Naive thymus-derived CD4-positive, alpha-beta T cell (primary cell): Measurements from ENCODE around the gene TTR. TPM values are rescaled to one million over a fixed set of nuclear protein-coding genes. Genes with fewer than 3 reads are reported as not detected.

Source experiments
- ATAC-seq: fragments of 150-1000 bp; cut with Tn5 transposase; 2 replicates; pipeline ENCODE4 v1.10.0; 2021; ENCODE audit warnings: mild to moderate bottlenecking, moderate library complexity
- CTCF ChIA-PET: fragments of 350-600 bp; sonication (Branson Sonifier 250); formaldehyde crosslinking; loops from one replicate; lab custom pipeline; 2021; ENCODE audit warnings: antibody characterized with exemption; lab: Charles Lee
- POLR2A ChIA-PET: fragments of 350-600 bp; sonication (Branson Sonifier 250); formaldehyde crosslinking; loops from one replicate; lab custom pipeline; 2021; ENCODE audit warnings: antibody characterized with exemption, inconsistent platforms; lab: Charles Lee
- DNase-seq, 9 donors: peaks; one replicate each; pipeline versions ENCODE4 v3.0.0 to v3.0.0-alpha.2; 2020 to 2022; ENCODE audit warnings: mixed read lengths in 1 of 9
- H3K27ac ChIP-seq: one replicate; pipeline ENCODE4 v1.7.0; 2013; ENCODE audit warnings: mild to moderate bottlenecking, low read depth, low read length, moderate library complexity
- H3K27me3 ChIP-seq, 2 donors: one replicate each; pipeline ENCODE4 v1.7.0; 2013; ENCODE audit warnings: low read length in 2 of 2, mild to moderate bottlenecking in 2 of 2, moderate library complexity in 2 of 2; ENCODE audit not compliant: control insufficient read depth in 2 of 2, insufficient read depth in 2 of 2
- H3K36me3 ChIP-seq, 3 experiments: 1 replicate in 2 of 3; 2 replicates in 1 of 3; pipeline ENCODE4 v1.7.0; 2013; ENCODE audit warnings: low read length in 3 of 3, mild to moderate bottlenecking in 3 of 3, moderate library complexity in 1 of 3; ENCODE audit not compliant: insufficient read depth in 3 of 3, control insufficient read depth in 2 of 3
- H3K4me1 ChIP-seq, 2 donors: one replicate each; pipeline ENCODE4 v1.7.0; 2013; ENCODE audit warnings: low read length in 2 of 2, mild to moderate bottlenecking in 2 of 2, moderate library complexity in 1 of 2; ENCODE audit not compliant: control insufficient read depth in 2 of 2, insufficient read depth in 2 of 2
- H3K4me3 ChIP-seq: 2 replicates; pipeline ENCODE4 v1.7.0; 2013; ENCODE audit warnings: mild to moderate bottlenecking, low read length
- H3K9me3 ChIP-seq, 3 experiments: 1 replicate in 2 of 3; 2 replicates in 1 of 3; pipeline ENCODE4 v1.7.0; 2013; ENCODE audit warnings: low read length in 3 of 3; ENCODE audit not compliant: control insufficient read depth in 2 of 3
- H3K27ac Mint-ChIP-seq, 9 donors: one replicate each; pipeline ENCODE4 v1.8.0; 2020 to 2022; ENCODE audit warnings: mixed read lengths in 9 of 9, mild to moderate bottlenecking in 8 of 9, moderate library complexity in 5 of 9, inconsistent platforms in 2 of 9
- H3K27me3 Mint-ChIP-seq, 5 donors: one replicate each; pipeline ENCODE4 v1.8.0; 2021 to 2022; ENCODE audit warnings: mixed read lengths in 5 of 5, mild to moderate bottlenecking in 1 of 5
- H3K36me3 Mint-ChIP-seq, 5 donors: one replicate each; pipeline ENCODE4 v1.8.0; 2020 to 2022; ENCODE audit warnings: mixed read lengths in 5 of 5, mild to moderate bottlenecking in 3 of 5, inconsistent platforms in 1 of 5
- H3K4me1 Mint-ChIP-seq, 7 donors: one replicate each; pipeline ENCODE4 v1.8.0; 2020 to 2022; ENCODE audit warnings: mixed read lengths in 7 of 7, mild to moderate bottlenecking in 3 of 7, inconsistent platforms in 1 of 7
- H3K4me3 Mint-ChIP-seq, 10 donors: one replicate each; pipeline ENCODE4 v1.8.0; 2020 to 2022; ENCODE audit warnings: mild to moderate bottlenecking in 10 of 10, mixed read lengths in 10 of 10, moderate library complexity in 6 of 10, inconsistent platforms in 2 of 10
- H3K9me3 Mint-ChIP-seq, 11 donors: one replicate each; pipeline ENCODE4 v1.8.0; 2020 to 2022; ENCODE audit warnings: mixed read lengths in 11 of 11, mild to moderate bottlenecking in 4 of 11, inconsistent platforms in 1 of 11, moderate library complexity in 1 of 11
- intact Hi-C, 2 donors: fragments of 100-400 bp; cut with micrococcal nuclease; formaldehyde crosslinking; loops; one replicate each; pipeline ENCODE4 v1.15.1; 2023
- polyA plus RNA-seq, 2 donors: library from polyadenylated mRNA; unstranded; fragments of 300-500 nt; fragmentation: Illumina TruSeq; gene quantifications; one replicate each; pipeline ENCODE4 v1.2.3, GENCODE V29; 2021
- total RNA-seq, 6 experiments: library from RNA in 5 of 6; stranded (reverse) in 5 of 6; gene quantifications; 1 replicate in 5 of 6; 2 replicates in 1 of 6; pipeline ENCODE4 v1.2.3 and lab custom pipeline; 2021 to 2026

Gene TTR
- total and polyA plus RNA-seq, 7 experiments from 2014 or later = not detected

DNA sequence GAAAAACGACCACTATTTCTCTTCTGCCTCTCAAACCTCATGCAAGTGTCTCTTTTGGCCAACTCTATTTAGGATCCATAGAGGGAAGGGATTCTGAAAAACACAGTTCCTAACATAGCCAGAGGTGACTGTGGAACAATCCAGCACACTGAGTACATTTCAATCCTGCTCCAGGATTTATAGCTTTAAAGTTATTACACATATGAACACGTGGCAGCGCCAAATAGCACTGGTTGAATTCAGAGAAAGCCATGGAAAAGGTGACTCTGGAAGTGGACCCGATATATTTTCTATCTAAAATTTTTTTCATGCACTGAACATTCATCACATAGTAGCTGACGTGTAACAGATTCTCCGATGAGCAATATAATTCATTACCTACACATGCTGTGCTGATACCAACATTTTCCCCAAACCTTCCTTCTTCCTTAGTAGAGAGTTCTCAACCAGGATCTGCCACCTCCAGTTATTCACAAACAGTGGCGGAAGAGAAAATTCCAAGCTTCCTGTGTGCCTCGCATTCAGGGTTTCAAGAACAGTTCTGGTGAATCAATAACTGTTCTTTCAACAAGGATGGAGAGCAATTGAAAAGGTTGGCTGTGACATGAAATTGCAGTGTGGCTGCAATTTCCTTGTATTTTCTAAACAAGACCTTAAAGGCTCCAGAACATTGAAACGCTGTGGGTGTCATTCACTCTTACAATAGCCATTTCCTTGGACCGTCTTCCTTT, 25.7 kb upstream of the TTR start:
- Mint-ChIP-seq H3K27ac (no peak overlapping the region), H3K27me3 (peaks cover 0 to 10% (median 4%) of the 10 kb centered on the region in 5 donors), H3K4me1 (no peaks in the 10 kb centered on the region), H3K4me3 (no peak overlapping the region), H3K36me3 (no peaks in the 10 kb centered on the region), H3K9me3 (no peaks in the 10 kb centered on the region)
- no peaks in the 10 kb centered on the region for H3K9me3 ChIP-seq
- intact Hi-C loops = no loop called here
- no peak overlapping the region for H3K27ac ChIP-seq
- H3K27me3 ChIP-seq = no peaks in the 10 kb centered on the region
- no peaks in the 10 kb centered on the region for H3K4me1 ChIP-seq
- POLR2A ChIA-PET = no interaction called here
- CTCF ChIA-PET = interaction anchor here (1.1 kb wide), 1 partner anchor 9 kb away, joined by 3 read pairs; no protein-coding TSS in a partner anchor
- H3K36me3 ChIP-seq = no peaks in the 10 kb centered on the region
- DNase-seq (no peak), ATAC-seq (no peak)
- H3K4me3 ChIP-seq = no peak overlapping the region

DNA sequence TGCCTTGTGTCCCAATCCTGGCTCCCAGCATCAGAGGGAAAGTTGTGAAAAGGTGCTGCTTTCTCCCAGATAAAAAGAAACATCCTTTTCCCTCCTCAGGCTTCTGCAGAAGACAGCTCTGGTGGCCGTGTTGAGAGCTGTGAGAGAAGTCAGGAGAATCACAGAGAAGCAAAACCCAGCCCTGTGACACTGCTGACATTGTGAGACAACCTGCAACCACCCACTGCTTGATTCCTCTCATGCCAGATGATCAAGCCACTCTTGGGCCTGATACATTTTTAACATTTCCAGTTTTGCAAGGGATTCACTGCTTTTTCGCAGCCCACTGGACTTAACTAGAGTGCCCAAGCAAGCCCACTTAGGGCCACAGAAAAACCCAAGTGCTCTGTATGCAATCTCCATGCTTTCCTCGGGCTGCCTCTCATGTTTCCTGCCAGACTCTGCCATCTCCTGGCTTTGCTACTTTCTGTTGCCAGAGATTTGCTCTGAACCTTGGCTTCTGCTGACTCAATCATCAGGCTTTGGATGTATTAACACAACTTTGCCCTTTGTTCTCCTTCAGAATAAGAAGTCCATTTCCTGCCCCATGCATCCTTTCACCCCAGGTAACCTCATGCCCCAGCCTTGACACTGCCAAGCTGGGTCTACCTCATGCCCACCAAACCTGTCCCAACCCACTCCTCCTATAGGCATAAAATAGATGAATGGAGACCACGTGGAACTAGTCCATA, 24.9 kb upstream of the TTR start:
- Mint-ChIP-seq H3K36me3 (no peaks in the 10 kb centered on the region), H3K4me3 (no peak overlapping the region), H3K27ac (no peak overlapping the region), H3K9me3 (no peaks in the 10 kb centered on the region), H3K27me3 (peaks cover 0 to 9% (median 4%) of the 10 kb centered on the region in 5 donors), H3K4me1 (no peaks in the 10 kb centered on the region)
- no peak for ATAC-seq
- Histone ChIP-seq H3K27me3 (no peaks in the 10 kb centered on the region), H3K36me3 (no peaks in the 10 kb centered on the region), H3K9me3 (no peaks in the 10 kb centered on the region), H3K4me3 (no peak overlapping the region), H3K4me1 (no peaks in the 10 kb centered on the region), H3K27ac (no peak overlapping the region)
- POLR2A ChIA-PET = no interaction called here
- intact Hi-C loops = no loop called here
- CTCF ChIA-PET = no interaction called here
- DNase-seq = no peak

DNA sequence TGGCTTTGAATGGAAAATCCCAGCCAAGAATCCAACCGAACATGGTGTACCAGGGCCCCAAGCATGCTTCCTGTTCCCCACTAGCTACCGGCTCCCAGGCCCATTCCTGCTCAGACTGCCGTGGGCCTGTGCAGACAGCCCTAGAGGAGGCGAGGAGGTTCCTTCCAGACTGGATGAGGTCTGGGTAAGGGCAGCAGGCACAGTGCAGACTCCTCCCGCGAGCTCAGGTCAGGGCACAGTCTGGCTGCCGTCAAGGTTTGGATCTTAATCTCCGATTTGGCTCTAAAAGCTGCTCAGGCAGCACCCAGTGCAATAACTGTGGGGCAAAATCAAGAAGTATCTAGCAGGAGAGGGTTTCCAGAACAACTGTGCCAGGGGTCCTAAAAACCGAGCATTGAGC, 19.3 kb upstream of the TTR start:
- H3K36me3 ChIP-seq = no peaks in the 10 kb centered on the region
- H3K27ac ChIP-seq = no peak overlapping the region
- no peaks in the 10 kb centered on the region for H3K36me3 Mint-ChIP-seq
- H3K27me3 ChIP-seq = no peaks in the 10 kb centered on the region
- H3K9me3 Mint-ChIP-seq = no peaks in the 10 kb centered on the region
- no peaks in the 10 kb centered on the region for H3K9me3 ChIP-seq
- H3K4me1 ChIP-seq = no peaks in the 10 kb centered on the region
- ATAC-seq (no peak), DNase-seq (no peak)
- intact Hi-C loops = no loop called here
- H3K4me1 Mint-ChIP-seq = no peaks in the 10 kb centered on the region
- ChIA-PET POLR2A (no interaction called here), CTCF (interaction anchor here (0.6 to 1.9 kb wide), 2 partner anchors 16 to 611 kb away, joined by 3 to 8 read pairs; no protein-coding TSS in a partner anchor)
- H3K4me3 Mint-ChIP-seq = no peak overlapping the region
- H3K4me3 ChIP-seq = no peak overlapping the region
- no peaks in the 10 kb centered on the region for H3K27me3 Mint-ChIP-seq
- no peak overlapping the region for H3K27ac Mint-ChIP-seq

DNA sequence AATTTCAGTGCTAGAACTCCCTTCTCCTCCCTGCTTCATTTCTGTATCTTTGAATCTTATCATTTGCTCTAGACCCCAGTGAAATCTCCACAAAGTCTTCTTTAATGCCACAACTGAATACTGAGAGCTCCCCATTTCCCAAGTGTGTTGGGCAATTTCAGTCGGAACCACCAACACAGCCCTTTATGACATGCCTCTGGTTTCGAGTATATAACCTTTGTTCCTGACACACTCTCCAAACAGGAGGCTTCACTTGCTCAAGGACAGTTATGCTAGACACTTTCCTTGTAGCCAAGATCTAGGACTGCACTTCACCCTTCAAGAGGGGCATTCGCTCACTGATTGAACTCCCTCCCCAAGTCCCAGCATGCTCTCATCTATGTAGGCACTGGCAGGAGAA, 18.6 kb upstream of the TTR start:
- H3K4me3 Mint-ChIP-seq = no peak overlapping the region
- ATAC-seq = no peak
- CTCF ChIA-PET = interaction anchor here (1.9 kb wide), 1 partner anchor 17 kb away, joined by 8 read pairs; no protein-coding TSS in a partner anchor

DNA sequence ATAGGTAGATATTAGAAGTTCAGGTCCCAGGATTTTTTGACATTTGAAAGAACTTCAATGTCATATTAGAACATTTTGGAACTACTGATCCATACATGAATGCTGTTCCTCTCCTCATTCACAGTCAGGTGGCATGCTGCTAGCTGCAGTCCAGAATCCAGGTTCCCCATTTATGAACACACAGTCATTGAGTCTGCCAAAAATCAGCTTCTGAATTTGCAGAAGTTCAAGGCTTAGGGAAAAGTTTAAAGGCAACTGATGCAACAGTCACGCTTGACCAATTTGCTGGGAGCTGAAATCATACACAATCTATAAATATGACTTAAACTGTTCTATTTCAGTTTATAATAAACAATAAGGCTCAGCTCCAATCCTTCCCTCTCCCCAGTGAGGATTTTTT, 17.3 kb upstream of the TTR start:
- H3K36me3 ChIP-seq = no peaks in the 10 kb centered on the region
- ChIA-PET CTCF (no interaction called here), POLR2A (no interaction called here)
- no peaks in the 10 kb centered on the region for H3K4me1 ChIP-seq
- Mint-ChIP-seq H3K27ac (no peak overlapping the region), H3K4me3 (no peak overlapping the region), H3K27me3 (no peaks in the 10 kb centered on the region), H3K36me3 (no peaks in the 10 kb centered on the region), H3K4me1 (no peaks in the 10 kb centered on the region), H3K9me3 (no peaks in the 10 kb centered on the region)
- intact Hi-C loops = no loop called here
- H3K27me3 ChIP-seq = no peaks in the 10 kb centered on the region
- H3K27ac ChIP-seq = no peak overlapping the region
- no peak overlapping the region for H3K4me3 ChIP-seq
- DNase-seq (no peak), ATAC-seq (no peak)
- no peaks in the 10 kb centered on the region for H3K9me3 ChIP-seq

More for the DNA sequence above, 18.6 kb upstream of the TTR start:
- POLR2A ChIA-PET = no interaction called here
- H3K9me3 ChIP-seq = no peaks in the 10 kb centered on the region
- Mint-ChIP-seq H3K9me3 (no peaks in the 10 kb centered on the region), H3K4me1 (no peaks in the 10 kb centered on the region), H3K36me3 (no peaks in the 10 kb centered on the region), H3K27ac (no peak overlapping the region), H3K27me3 (no peaks in the 10 kb centered on the region)
- H3K27me3 ChIP-seq = no peaks in the 10 kb centered on the region
- DNase-seq = no peak
- H3K27ac ChIP-seq = no peak overlapping the region
- intact Hi-C loops = no loop called here
- no peak overlapping the region for H3K4me3 ChIP-seq
- H3K4me1 ChIP-seq = no peaks in the 10 kb centered on the region
- no peaks in the 10 kb centered on the region for H3K36me3 ChIP-seq

DNA sequence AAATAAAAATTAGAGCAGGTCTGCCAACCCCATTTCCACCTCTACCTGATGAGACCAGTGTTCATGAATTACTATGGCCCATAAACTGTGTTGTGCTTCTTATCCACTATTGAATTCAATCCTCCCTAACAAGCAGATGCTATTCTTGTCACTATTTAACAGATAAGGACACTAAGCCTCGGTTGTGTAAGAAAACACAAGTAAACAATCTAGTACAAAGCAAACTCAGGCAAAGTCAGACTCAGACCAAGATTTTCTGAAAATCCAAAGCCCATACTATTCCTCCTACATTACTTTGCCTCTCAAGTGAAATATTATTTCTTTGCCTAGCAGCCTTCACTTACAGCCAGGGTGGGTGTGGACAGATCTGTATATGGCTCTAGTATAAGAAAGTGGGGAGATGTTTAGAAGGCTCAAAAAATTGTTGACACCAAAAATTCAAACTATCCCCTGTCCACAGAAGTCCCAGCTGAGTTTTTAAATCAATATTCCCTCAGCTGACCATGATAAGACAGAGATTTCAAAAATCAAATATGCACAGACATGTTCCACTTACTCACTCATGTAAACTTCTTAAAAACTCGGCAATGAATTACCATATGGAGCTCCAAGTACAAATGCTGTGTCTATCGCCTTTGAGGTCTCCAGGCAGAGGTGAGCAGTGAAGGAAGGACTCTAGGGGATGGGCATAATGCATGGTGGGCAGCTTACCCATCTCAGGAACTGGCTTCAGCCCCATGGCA, 16.0 kb upstream of the TTR start:
- DNase-seq (no peak), ATAC-seq (no peak)
- Mint-ChIP-seq H3K27me3 (no peaks in the 10 kb centered on the region), H3K27ac (no peak overlapping the region), H3K4me3 (no peak overlapping the region), H3K9me3 (no peaks in the 10 kb centered on the region), H3K36me3 (no peaks in the 10 kb centered on the region), H3K4me1 (no peaks in the 10 kb centered on the region)
- H3K4me3 ChIP-seq = no peak overlapping the region
- ChIA-PET CTCF (no interaction called here), POLR2A (no interaction called here)
- no peaks in the 10 kb centered on the region for H3K9me3 ChIP-seq
- no peaks in the 10 kb centered on the region for H3K36me3 ChIP-seq
- H3K27me3 ChIP-seq = no peaks in the 10 kb centered on the region
- no peaks in the 10 kb centered on the region for H3K4me1 ChIP-seq
- no peak overlapping the region for H3K27ac ChIP-seq
- intact Hi-C loops = no loop called here
